H9 (cell line): Measurements from ENCODE around the gene ABT1. TPM values are rescaled to one million over a fixed set of nuclear protein-coding genes. Genes with fewer than 3 reads are reported as not detected.

Experiments used
- DNase-seq: peaks from one replicate; pipeline ENCODE4 v3.0.0-alpha.2; 2017
- H2AFZ ChIP-seq: one replicate; pipeline ENCODE4 v1.6.1; 2013; ENCODE audit warnings: mild to moderate bottlenecking, low read length, control low read depth, moderate library complexity
- H2AK5ac ChIP-seq: 2 replicates; pipeline ENCODE4 v1.6.1; 2013; ENCODE audit warnings: low read length, control low read depth, mixed read lengths; ENCODE audit not compliant: insufficient read length
- H2BK120ac ChIP-seq: one replicate; pipeline ENCODE4 v1.6.1; 2013; ENCODE audit warnings: low read depth, mild to moderate bottlenecking, low read length, control low read depth, inconsistent platforms; ENCODE audit not compliant: poor library complexity, severe bottlenecking
- H2BK12ac ChIP-seq: 2 replicates; pipeline ENCODE4 v1.6.1; 2013; ENCODE audit warnings: low read length, control low read depth, mixed read lengths, low read depth; ENCODE audit not compliant: insufficient read length
- H2BK15ac ChIP-seq: 2 replicates; pipeline ENCODE4 v1.6.1; 2013; ENCODE audit warnings: low read depth, low read length, control low read depth
- H2BK20ac ChIP-seq: one replicate; pipeline ENCODE4 v1.6.1; 2013; ENCODE audit warnings: low read depth, mild to moderate bottlenecking, low read length, control low read depth, inconsistent platforms; ENCODE audit not compliant: poor library complexity, severe bottlenecking
- H2BK5ac ChIP-seq: 2 replicates; pipeline ENCODE4 v1.6.1; 2013; ENCODE audit warnings: low read length, control low read depth, mixed read lengths; ENCODE audit not compliant: insufficient read length
- H3K14ac ChIP-seq: 2 replicates; pipeline ENCODE4 v1.6.1; 2013; ENCODE audit warnings: low read length, control low read depth; ENCODE audit not compliant: insufficient read depth
- H3K18ac ChIP-seq: 2 replicates; pipeline ENCODE4 v1.6.1; 2013; ENCODE audit warnings: low read depth, mild to moderate bottlenecking, mixed read lengths, low read length, control low read depth; ENCODE audit not compliant: insufficient read length
- H3K23ac ChIP-seq: 2 replicates; pipeline ENCODE4 v1.6.1; 2013; ENCODE audit warnings: low read length, control low read depth, mixed read lengths, low read depth; ENCODE audit not compliant: insufficient read length
- H3K23me2 ChIP-seq: 2 replicates; pipeline ENCODE4 v1.6.1; 2013; ENCODE audit warnings: low read depth, mild to moderate bottlenecking, mixed read lengths, low read length, control low read depth; ENCODE audit not compliant: insufficient read length, poor library complexity, severe bottlenecking
- H3K27ac ChIP-seq: 2 replicates; pipeline ENCODE4 v1.5.1; 2013; ENCODE audit warnings: low read length, control low read depth, mixed read lengths, low read depth; ENCODE audit not compliant: insufficient read length
- H3K27me3 ChIP-seq: 2 replicates; pipeline ENCODE4 v1.6.1; 2013; ENCODE audit warnings: low read length, control low read depth, inconsistent platforms; ENCODE audit not compliant: insufficient read depth
- H3K4ac ChIP-seq: 2 replicates; pipeline ENCODE4 v1.6.1; 2013; ENCODE audit warnings: low read depth, mild to moderate bottlenecking, control low read depth, inconsistent platforms, low read length, moderate library complexity
- H3K4me1 ChIP-seq: 2 replicates; pipeline ENCODE4 v1.6.1; 2013; ENCODE audit warnings: low read length, control low read depth, inconsistent platforms; ENCODE audit not compliant: insufficient read depth
- H3K4me2 ChIP-seq: 2 replicates; pipeline ENCODE4 v1.6.1; 2013; ENCODE audit warnings: low read length, control low read depth, mixed read lengths; ENCODE audit not compliant: insufficient read length, insufficient read depth
- H3K56ac ChIP-seq: 2 replicates; pipeline ENCODE4 v1.6.1; 2013; ENCODE audit warnings: low read depth, mild to moderate bottlenecking, mixed read lengths, low read length, control low read depth; ENCODE audit not compliant: insufficient read length
- H3K79me1 ChIP-seq: 2 replicates; pipeline ENCODE4 v1.6.1; 2013; ENCODE audit warnings: low read depth, mild to moderate bottlenecking, moderate library complexity, low read length, control low read depth, inconsistent platforms; ENCODE audit not compliant: insufficient read depth, poor library complexity, severe bottlenecking
- H3K79me2 ChIP-seq: 2 replicates; pipeline ENCODE4 v1.6.1; 2013; ENCODE audit warnings: low read length, control low read depth, inconsistent platforms; ENCODE audit not compliant: insufficient read depth
- H3K9ac ChIP-seq: 2 replicates; pipeline ENCODE4 v1.6.1; 2013; ENCODE audit warnings: low read length, control low read depth, mixed read lengths; ENCODE audit not compliant: insufficient read length; ENCODE audit errors: extremely low read depth
- H3K9me3 ChIP-seq: one replicate; pipeline ENCODE4 v1.6.1; 2013; ENCODE audit warnings: low read depth, low read length, inconsistent platforms; ENCODE audit not compliant: control insufficient read depth
- H3T11ph ChIP-seq: one replicate; pipeline ENCODE4 v1.6.1; 2013; ENCODE audit warnings: mild to moderate bottlenecking, low read length, control low read depth, inconsistent platforms
- H4K20me1 ChIP-seq: one replicate; pipeline ENCODE4 v1.6.1; 2013; ENCODE audit not compliant: control insufficient read depth, insufficient read length, insufficient read depth
- H4K5ac ChIP-seq: 2 replicates; pipeline ENCODE4 v1.6.1; 2013; ENCODE audit warnings: low read depth, mild to moderate bottlenecking, mixed read lengths, low read length, control low read depth; ENCODE audit not compliant: insufficient read length
- H4K8ac ChIP-seq: replicated peaks from 2 replicates; pipeline ENCODE4 v1.6.1; 2013; ENCODE audit warnings: low read length, control low read depth, mixed read lengths, low read depth; ENCODE audit not compliant: insufficient read length
- H4K91ac ChIP-seq: 2 replicates; pipeline ENCODE4 v1.6.1; 2013; ENCODE audit warnings: low read depth, mild to moderate bottlenecking, moderate library complexity, mixed read lengths, low read length, control low read depth; ENCODE audit not compliant: insufficient read length
- H3K27ac Mint-ChIP-seq, 3 experiments: 2 replicates in 2 of 3; 3 replicates in 1 of 3; pipeline ENCODE4 v1.8.0; 2020 to 2021; ENCODE audit warnings: mixed read lengths in 3 of 3, mild to moderate bottlenecking in 1 of 3, moderate library complexity in 1 of 3
- H3K27me3 Mint-ChIP-seq: 2 replicates; pipeline ENCODE4 v1.8.0; 2021; ENCODE audit warnings: low read depth, mild to moderate bottlenecking, moderate library complexity, mixed read lengths
- H3K36me3 Mint-ChIP-seq, 3 experiments: 2 replicates in 2 of 3; 3 replicates in 1 of 3; pipeline ENCODE4 v1.8.0; 2020 to 2021; ENCODE audit warnings: low read depth in 3 of 3, mixed read lengths in 3 of 3; ENCODE audit not compliant: insufficient read depth in 1 of 3
- H3K4me1 Mint-ChIP-seq, 2 experiments: 2 replicates each; pipeline ENCODE4 v1.8.0; 2020; ENCODE audit warnings: mixed read lengths in 2 of 2
- H3K4me3 Mint-ChIP-seq, 2 experiments: 2 replicates in 1 of 2; 3 replicates in 1 of 2; pipeline ENCODE4 v1.8.0; 2020 to 2021; ENCODE audit warnings: mild to moderate bottlenecking in 2 of 2, mixed read lengths in 2 of 2, moderate library complexity in 1 of 2
- H3K9me3 Mint-ChIP-seq, 2 experiments: 2 replicates in 1 of 2; 3 replicates in 1 of 2; pipeline ENCODE4 v1.8.0; 2020; ENCODE audit warnings: mild to moderate bottlenecking in 2 of 2, mixed read lengths in 2 of 2, moderate library complexity in 1 of 2
- CTCF ChIP-seq: fragments of 200-600 bp; sonication (generic); conservative IDR thresholded peaks from 3 replicates; pipeline ENCODE4 v1.8.0; 2021; ENCODE audit warnings: antibody characterized with exemption, mild to moderate bottlenecking
- WGBS: extraction: QIAGEN DNeasy Blood & Tissue Kit; methylation state at CpG from one replicate; pipeline ENCODE4 v1.1.7; 2013; ENCODE audit warnings: missing lambda C conversion rate, low lambda C conversion rate, mixed read lengths; ENCODE audit not compliant: insufficient read length; ENCODE audit errors: extremely low coverage; 5-methylcytosine and 5-hydroxymethylcytosine counted together
- total RNA-seq: library from RNA; stranded (reverse); gene quantifications from 2 replicates; pipeline ENCODE4 v1.2.1, GENCODE V29; 2021

Gene ABT1
- total RNA-seq, 1 experiment from 2014 or later: 26.4 TPM

DNA sequence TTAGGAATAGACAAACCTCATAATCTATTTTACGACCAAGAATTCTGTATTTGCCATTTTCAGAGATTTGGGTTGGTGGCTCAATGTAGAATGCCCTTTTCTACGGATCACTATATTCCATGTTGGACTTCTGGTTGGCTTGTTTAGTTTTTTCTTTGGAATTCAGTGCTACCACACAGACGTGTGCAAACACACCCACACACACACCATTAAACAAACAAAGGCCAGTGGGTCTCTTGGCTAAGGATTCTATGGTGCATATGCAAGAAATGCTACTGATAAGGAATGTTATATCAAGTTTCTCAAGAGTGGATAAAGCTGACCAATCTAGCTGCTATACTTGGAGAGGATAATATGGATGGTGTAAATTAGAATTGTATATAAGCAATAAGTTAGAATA lies 8.0 kb downstream of the ABT1 start:
- Histone ChIP-seq H2AK5ac (no peak overlapping the region), H4K20me1 (no peaks in the 10 kb centered on the region), H4K5ac (no peak overlapping the region), H3K79me2 (no peaks in the 10 kb centered on the region), H3K4ac (no peak overlapping the region), H3K56ac (no peak overlapping the region), H3K27me3 (no peaks in the 10 kb centered on the region), H3K4me2 (no peak overlapping the region), H4K91ac (no peak overlapping the region), H3K18ac (no peak overlapping the region), H3K14ac (no peak overlapping the region), H3T11ph (no peak overlapping the region), H3K23me2 (no peaks in the 10 kb centered on the region), H2BK120ac (no peak overlapping the region), H2BK5ac (no peak overlapping the region), H2BK15ac (no peak overlapping the region), H3K23ac (no peak overlapping the region), H3K4me1 (no peaks in the 10 kb centered on the region), H3K9me3 (no peaks in the 10 kb centered on the region), H2BK12ac (no peak overlapping the region), H2AFZ (no peak overlapping the region), H3K79me1 (no peaks in the 10 kb centered on the region), H3K9ac (no peak overlapping the region), H4K8ac (no peak overlapping the region), H3K27ac (no peak overlapping the region), H2BK20ac (no peak overlapping the region)
- no peak for TF ChIP-seq CTCF
- DNase-seq: no peak
- H3K4me3 Mint-ChIP-seq: no peak overlapping the region
- peaks cover 0 to 2% of the 10 kb centered on the region in 2 experiments; a peak in 1 of 4 replicates for H3K4me1 Mint-ChIP-seq
- no peaks in the 10 kb centered on the region for H3K9me3 Mint-ChIP-seq
- H3K27me3 Mint-ChIP-seq: peaks cover 5% of the 10 kb centered on the region
- no peak overlapping the region for H3K27ac Mint-ChIP-seq
- H3K36me3 Mint-ChIP-seq: peaks cover 0 to under 1% (median 0%) of the 10 kb centered on the region in 3 experiments; a peak in 3 of 7 replicates
- WGBS: no CpG with 5 or more reads among the region's 3 CpGs
